ENCODE measurements around the gene OSBPL6. TPM values are rescaled to one million over a fixed set of nuclear protein-coding genes. Genes with fewer than 3 reads are reported as not detected.

OSBPL6 gene
- total and polyA plus RNA-seq, 9 of the 15 experiments (the other 6 are each of a cell fraction or from before 2014, with no cell fraction given), result 3.4 to 12.7 (median 9.3) TPM

GRCh38 chr2:178194600-178195389 is 483 bp downstream of the OSBPL6 start (continued):
- no peak for TF ChIP-seq ZNF609 (CRISPR knock-in tag; IDR thresholded peaks at IDR 0.05; ENCODE audit: borderline replicate concordance)
- TF ChIP-seq CTCFL (IDR thresholded peaks at IDR 0.05; ENCODE audit: borderline replicate concordance, insufficient read depth, low read depth, low read length, poor library complexity, severe bottlenecking), result no peak
- TF ChIP-seq KAT2B (IDR thresholded peaks at IDR 0.05; ENCODE audit: low read depth, low read length), result no peak
- peak; percentile 50; the same call in 1 of the 2 replicates for TF ChIP-seq GATAD2A (IDR thresholded peaks at IDR 0.05)
- no peak for TF ChIP-seq TOE1 (IDR thresholded peaks at IDR 0.05; ENCODE audit: borderline replicate concordance)
- peak; percentile 84; the same call in 1 of the 2 replicates for TF ChIP-seq TOE1 (CRISPR knock-in tag; IDR thresholded peaks at IDR 0.05; ENCODE audit: borderline replicate concordance, low read depth)
- peak; percentile 72 for TF ChIP-seq PRDM10 (IDR thresholded peaks at IDR 0.05; ENCODE audit: partially characterized antibody)
- TF ChIP-seq U2AF2 (optimal IDR thresholded peaks at IDR 0.05; ENCODE audit: low read depth, low read length), result no peak
- 0 out of 2 replicates have a peak, but pooled peaks have one; percentile 59 for TF ChIP-seq RBM34 (IDR thresholded peaks at IDR 0.05; ENCODE audit: borderline replicate concordance, insufficient read depth, low read length)
- peak; percentile 15 for TF ChIP-seq CXXC5 (CRISPR knock-in tag; IDR thresholded peaks at IDR 0.05)
- TF ChIP-seq ETS1 (conservative IDR thresholded peaks at IDR 0.05; ENCODE audit: control insufficient read depth, low read depth, low read length), result no peak; the same call in 1 of the 2 replicates
- no peak for TF ChIP-seq PML (IDR thresholded peaks at IDR 0.05; ENCODE audit: low read length)
- peak; percentile 8; the same call in 1 of the 2 replicates for TF ChIP-seq PHTF2 (CRISPR knock-in tag; IDR thresholded peaks at IDR 0.05)
- peak; percentile 48; the same call in 1 of the 2 replicates for TF ChIP-seq ZNF263 (CRISPR knock-in tag; IDR thresholded peaks at IDR 0.05; ENCODE audit: borderline replicate concordance)
